Stromal cell of bone marrow (primary cell): ENCODE data around the gene AUTS2.

ENCODE experiments used
- DNase-seq: peaks from one replicate; pipeline ENCODE4 v3.0.0-alpha.2; 2012; ENCODE audit warnings: low read depth

Gene AUTS2

DNA sequence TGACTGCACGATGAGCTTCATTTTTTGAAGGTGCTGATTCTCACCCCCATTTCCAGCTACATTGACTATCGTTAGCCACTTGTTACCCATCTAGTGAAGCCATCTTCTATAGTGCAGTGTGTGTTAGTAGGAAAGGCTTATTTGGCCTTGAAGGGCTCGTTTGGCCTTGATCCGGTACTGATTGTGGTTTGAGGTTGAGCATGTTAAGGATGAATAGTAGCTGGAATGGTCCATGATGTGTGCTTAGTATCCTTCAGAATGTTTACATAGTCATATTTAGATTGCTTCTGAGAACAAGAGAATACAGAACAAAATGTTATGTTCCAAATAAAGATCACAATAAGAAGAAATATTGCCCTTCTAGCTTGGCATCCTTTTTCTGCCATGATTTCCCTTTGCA lies 591.5 kb downstream of the AUTS2 start:
- no peak for DNase-seq

DNA sequence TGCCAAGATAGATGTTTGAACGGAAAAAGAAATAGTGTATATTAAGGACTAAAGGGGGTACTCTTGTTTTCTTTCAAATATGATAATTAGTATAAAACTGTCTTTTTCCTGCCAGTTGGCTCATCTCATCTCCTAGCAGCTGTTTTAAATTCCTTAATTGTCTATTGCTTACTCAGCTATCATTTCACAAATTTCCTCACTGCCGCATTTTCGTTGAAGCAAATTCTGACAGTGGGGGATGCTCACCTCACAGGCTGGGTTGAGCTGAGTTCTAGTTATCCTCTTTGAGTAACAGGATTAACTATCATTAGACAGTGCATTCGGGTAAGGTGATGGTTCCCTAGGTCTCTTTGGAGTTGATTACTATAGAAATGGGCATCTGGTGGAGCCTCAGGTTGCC lies 592.0 kb downstream of the AUTS2 start:
- DNase-seq, result no peak

DNA sequence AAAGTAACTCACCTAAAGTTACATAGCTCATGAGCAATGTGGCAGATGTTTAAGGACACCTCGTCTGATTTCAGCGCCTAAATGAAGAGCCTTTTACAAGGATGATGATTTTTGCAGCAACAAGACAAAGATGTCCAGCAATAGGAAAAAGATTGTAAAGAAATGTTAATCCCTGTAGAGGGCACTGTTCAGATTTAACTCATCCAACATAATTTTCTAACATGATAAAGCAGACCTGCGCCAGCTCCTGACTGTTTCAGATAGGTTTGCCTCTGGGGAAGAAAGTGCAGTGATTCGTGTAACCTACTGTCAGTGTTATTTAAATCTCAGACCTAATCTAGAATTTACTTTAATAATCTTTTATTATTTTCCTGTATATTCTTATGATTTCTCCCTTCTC lies 595.2 kb downstream of the AUTS2 start:
- no peak for DNase-seq

DNA sequence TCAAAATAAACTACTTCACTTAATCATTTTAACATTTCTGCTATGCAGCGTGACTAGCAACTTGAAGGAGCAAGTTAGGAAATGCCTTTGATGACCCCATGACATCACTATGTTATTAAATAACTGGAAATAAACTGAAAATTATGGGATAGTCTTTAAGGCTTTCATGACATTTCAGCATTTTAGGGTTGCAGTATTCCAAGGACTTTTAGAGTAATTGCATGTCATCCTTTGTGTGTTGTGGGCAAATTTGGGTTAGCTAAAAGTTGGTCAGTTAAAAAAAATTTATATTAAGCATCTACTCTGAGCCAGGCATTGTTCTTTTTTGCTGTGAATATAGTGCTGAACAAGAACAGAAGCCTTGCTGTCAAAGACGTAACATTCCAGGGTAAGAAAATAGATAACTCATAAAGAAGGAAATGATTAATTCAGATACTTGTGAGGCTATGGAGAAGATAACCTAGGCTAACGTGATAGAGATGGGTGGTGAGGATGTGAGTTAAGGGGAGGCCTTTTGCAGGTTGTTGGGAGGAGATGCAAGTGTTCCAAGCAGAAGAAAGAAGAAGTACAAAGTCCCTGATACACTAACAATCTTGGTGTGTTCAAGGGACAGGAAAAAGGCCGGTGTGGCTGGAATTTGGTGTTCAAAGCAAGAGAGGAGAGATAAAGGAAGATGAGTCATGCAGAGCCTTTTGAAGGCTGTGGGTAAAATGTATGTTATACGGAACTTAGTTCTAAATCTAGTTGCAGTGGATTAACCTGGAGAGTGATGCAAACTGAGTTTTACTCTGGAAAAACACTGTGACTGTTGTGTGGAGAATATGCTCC lies 610.2 kb downstream of the AUTS2 start:
- no peak for DNase-seq

DNA sequence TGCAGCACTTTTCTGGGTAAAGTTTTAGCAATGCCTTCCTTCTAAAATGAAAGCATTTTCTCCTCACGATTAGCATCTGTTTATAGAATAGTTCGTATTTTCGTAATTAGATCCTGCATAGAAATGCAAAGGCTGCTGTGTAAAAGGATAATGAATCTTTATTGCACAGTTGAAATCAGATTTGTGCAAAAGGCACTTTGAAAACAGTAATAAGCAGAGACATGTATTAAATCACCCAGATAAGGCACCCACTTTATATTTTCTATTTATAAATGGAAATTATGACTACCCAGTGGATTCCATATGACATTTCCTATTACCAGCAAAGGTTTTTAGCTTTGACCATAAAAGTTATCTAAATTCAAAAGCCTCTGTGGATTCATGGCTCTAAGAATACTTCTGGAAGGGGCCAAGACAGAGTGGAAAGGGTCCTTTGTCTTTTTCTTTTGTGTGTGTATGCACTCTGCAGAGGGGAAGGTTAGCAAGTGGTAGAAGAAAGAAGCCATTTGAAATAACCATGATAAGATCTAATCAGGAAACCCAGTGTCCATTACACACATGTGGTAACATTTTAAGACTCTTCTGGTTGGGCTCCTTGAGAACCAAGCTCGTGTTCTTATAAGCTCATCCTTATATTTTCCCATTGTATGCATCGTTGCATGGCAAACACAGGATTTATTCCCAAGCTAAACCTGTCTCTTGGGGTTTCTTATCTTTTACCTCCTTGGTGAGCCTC lies 612.1 kb downstream of the AUTS2 start:
- DNase-seq, result no peak

DNA sequence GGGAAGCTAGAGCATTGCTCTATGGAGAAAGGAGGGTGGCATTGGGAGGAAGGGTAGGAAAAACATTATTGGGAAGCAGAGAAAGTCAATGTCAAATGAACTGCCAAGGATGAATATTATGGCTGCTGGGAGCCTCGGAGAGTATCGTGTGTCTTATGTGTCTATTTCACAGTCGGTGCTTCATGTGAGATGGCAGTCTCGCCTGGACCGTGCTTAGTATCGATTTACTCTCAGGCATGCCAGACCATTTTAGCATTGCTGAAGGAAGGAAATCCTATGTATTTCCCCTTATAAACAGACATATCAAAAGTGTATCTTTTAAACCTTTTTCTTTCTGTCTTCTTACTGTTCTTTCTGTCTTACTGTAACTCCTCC lies 612.6 kb downstream of the AUTS2 start:
- no peak for DNase-seq

DNA sequence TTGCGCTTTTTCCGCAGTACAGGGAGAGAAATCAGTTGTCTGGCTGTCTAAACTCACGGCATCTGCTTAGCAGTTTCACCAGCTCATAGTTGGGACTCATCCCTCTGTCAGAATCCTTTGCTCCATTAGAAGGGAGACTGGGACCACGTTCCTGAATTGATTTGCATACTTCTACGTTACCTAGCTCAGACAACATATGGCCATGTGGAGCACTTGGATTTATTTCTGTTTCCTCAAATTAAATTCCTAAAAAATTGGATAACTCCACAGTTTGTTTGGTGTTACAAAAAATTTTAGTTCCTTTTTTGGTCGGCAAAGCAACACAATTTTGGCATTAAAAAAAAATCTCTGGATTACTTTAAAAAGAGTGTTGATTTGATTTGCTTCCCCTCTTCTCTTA lies 614.0 kb downstream of the AUTS2 start:
- no peak for DNase-seq

DNA sequence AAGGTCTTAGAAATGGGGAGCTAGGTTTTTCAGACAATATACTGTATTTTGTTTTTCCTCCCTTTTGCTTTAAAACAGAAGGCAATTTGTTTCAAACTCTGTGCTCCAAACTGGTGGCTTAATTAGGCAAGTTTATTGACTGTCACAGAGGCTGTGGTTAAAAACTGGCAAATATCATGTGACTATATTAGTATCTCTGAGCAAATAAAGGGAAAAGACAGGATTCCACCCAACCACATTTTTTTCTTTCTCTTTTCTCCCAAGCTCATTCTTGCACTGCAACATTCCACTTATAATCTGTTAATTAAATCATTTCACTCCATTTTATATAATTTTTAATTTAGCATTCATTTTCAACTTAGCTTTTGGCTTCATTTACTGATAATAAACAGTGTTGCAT lies 615.8 kb downstream of the AUTS2 start:
- no peak for DNase-seq

DNA sequence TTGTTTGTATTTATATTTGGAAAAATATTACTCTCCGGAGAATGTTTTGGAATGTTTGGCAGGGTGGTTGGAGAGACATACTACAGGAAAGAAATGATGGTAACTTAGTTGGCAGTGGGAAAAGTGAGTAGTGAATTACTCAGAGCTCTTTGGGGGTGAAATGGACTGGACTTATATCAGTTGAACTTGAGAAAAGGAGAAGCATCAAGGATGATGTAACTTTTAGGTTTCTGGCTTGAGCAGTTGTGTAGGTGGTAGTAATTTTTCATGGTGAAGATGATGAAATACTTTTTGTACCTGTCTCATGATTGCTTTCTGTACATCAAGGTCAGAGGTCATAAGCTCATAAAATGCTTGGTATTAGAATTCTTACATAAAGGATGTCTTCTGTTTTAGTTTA lies 617.2 kb downstream of the AUTS2 start:
- DNase-seq, result peak; percentile 73

DNA sequence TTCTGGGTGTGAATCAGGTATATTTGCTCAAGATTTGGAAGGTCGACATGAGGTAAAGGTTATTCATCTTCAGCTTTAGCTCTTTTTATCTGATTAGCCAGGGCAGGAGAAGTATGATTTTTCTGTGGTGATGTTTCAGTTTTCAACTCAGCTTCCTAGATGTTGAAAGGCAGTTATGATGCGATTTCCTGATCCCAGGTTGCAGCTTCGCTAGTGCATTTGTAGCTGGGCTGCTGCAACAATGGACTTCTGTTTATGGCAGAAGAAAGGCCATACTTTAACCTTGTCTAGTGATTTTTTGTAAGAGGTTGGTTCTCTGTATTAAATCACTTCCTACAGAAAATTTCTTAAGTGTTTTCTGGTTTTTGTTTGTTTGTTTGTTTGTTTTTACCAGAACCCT lies 619.3 kb downstream of the AUTS2 start:
- DNase-seq, result no peak

DNA sequence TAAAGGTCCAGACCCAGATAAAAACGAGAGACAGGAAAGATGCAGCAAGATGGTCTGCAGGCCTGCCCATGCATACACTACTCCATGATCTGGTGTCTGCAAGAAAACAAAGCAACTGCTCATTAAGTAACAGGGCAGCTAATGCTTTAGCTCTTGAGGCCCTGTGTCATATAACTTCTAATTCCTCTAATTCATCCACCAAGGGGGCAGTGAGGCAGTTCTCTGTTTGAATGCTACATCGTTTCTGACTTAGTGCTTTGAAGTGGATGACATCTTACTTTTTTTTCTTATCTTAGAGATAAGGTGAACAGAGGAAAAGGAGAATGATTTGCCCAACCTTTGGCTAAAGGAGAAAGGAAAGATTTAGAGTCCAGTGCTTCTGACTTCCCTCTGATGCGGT lies 619.7 kb downstream of the AUTS2 start:
- no peak for DNase-seq

DNA sequence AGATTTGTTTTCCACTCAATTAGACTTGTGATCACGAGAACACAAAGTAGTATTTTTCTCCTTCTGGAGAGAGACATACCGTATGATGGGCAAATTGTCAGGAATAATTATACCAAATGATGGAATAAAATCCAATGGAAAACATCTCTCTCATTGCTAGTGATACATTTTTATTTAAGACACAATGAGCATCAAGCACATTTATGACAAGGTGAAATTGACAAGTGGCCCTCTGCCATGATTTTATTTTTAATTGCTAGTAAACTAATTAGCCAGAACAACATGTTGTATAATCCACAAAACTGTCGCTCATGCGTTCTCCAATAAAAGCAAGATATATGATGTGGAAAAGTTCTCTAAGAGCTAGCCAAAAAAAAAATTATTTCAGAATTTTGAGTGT lies 620.8 kb downstream of the AUTS2 start:
- DNase-seq, result no peak

DNA sequence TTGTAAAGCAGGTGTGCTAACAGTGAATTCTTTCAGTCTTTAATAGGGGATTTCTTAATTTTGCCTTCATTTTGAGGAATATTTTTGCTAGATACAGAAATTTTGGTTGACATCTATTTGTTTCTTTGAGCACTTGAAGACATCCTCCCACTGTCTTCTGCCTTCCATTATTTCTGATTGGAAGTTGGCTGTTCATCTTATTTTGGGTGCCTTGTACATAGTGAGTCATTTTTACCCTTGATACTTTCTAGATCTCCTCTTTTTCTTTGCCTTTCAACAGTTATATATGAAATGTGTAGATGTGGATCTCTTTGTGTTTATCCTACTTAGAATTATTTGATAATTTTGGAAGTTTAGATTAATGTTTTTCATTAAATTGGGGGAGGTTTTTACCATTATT lies 631.0 kb downstream of the AUTS2 start:
- DNase-seq, result no peak

DNA sequence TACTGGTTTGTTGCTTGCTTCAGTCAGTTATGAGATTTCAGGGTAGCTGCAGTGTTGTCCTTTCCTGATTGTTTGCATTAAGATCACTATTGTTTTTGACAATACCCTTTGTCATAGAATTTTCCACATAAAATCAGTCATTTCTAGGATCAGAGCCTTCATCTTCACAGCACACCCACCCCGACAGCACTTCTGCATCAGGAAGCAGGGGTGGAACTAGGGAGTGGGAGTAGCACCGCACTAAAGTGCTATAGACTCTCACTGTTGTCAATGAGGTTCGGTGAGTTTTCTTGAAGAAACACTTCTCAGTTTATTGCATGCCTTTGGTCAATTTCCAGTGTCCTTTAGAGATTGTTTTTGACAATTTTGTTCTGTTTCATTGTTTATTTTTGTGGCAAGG lies 632.5 kb downstream of the AUTS2 start:
- no peak for DNase-seq

DNA sequence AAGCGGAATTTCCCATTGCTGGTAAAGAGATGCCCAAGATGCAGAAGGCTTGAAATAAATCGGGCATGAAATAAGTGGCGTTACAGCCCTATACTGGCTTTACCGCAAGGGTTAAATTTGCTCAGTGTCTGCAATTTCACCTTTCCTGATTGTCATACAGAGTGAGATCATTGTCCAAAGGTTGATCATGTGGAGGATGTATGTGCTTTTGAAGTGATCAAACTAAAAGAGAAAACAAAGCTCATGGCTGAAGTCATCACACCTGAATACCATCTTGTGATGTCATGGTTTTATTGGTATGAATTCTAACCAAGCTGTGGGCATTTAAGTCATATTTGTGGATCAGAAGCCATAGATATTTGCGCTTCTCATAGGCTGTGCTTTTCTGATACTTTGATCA lies 635.5 kb downstream of the AUTS2 start:
- no peak for DNase-seq

DNA sequence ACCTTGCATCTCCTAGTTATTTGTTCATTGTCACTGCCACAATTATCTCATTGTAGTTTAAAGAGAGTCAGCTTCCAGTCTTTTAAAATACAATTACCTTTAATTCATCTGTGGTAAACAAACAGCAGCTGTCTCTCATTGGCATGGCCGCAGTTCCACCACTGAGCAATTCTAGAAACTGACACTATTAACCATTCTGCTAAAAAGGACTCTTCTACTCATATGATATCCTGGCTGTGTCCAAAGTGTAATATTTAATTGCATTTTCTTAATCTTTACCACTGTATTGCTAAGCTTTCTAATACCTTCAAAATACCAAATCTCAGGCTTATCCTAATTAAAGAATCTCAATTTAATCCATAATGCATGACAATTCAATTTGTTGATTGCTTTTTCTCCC lies 639.0 kb downstream of the AUTS2 start:
- DNase-seq, result no peak

DNA sequence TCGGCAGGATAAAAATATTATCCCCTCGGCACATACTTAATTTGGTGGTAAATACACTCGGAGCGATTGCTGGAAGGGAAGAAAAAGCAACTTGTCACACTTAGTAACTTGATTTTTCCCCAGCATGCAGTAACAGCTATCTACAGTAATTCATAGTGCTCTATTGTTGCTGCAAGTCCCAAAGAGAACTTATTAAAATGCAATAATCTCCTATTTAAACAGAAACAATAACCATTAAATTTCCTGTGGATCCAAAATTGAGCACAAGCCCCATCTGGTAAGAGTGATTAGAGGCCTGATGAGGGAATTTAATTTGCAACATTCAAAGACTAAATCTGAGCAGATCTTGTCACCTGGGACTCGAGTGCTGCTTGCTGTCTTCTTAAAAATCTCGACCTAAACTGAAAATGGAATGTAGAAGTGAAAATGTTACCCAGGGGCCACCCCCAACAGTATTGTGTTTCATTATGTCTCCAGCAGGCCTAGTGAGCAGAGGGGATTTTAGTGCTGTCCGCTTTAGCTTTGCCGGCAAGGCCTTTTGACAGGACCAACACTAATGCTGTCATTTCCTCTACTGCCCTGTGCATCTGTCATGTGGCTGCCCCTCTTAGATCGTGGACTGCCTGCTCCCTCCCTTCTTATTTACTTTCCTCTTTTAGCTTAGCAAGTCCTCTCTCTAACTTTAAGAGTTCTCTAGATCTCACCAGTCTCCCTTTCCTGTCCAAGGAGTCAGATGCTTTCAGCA lies 639.7 kb downstream of the AUTS2 start:
- DNase-seq, result no peak

DNA sequence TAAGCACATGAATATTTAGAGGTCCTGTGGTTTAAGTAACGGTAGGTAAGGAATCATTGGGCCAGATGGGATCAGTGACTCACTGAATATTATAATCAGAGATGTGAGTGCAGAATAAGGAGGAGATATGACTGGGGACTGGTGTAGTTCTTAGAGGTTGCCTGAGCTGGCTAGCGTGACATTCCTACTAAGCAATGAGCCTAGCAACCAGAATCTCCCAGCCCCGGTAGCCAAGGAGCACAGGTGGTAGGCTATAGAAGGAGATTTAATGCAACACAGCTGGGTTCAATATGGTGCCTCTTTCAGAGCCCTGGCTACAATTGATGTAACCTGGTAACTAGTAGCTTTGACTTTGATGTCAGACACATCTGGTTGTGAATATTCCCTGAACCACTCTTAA lies 641.6 kb downstream of the AUTS2 start:
- DNase-seq, result no peak

DNA sequence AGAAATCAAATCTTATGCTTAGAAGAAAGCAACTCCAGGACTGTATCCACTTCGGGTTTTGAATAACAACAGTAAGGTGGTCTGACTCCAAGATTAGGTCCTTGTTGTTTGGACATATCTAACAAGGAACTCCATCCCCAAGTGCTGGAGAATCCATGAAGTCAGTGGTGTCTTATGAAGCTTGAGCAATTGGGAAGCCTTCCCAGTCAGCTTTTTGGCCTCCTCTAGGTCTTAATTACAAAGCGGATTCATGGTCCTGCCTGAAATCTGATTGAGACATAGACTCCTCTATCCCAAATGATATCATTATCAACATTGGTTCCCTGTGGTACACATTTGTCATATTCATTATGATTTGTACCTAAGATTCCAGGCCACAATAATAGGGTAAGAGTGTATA lies 642.6 kb downstream of the AUTS2 start:
- no peak for DNase-seq

DNA sequence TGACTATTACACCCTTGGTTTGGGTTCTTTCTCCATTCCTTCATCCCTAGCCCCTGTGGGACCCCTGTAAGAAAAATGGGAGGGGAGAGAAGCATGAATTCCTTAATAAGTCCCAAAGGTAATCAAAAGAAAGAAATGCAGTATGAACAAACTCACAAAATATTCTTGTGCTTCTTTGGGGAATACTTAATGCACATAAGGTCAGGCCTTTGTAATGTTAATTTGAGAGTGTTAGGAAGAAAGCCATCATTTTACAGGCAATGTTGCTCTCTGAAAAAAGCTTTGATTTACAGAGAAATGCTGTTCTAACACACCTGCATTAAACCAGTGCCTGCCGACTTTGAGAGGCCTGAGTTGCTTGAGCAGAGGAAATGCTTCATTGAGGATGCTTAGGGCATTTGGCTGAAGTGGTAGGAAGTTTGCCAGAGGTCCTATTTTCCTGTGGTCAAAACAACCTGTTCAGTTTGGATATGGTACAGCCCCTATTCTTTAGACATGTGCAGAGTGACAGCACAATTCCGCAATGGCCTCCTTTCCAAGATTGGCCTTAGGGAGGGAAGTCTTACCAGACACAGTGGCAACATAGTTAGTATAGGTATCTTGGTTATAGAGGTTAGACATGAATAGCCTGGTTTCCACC lies 643.4 kb downstream of the AUTS2 start:
- DNase-seq, result no peak

DNA sequence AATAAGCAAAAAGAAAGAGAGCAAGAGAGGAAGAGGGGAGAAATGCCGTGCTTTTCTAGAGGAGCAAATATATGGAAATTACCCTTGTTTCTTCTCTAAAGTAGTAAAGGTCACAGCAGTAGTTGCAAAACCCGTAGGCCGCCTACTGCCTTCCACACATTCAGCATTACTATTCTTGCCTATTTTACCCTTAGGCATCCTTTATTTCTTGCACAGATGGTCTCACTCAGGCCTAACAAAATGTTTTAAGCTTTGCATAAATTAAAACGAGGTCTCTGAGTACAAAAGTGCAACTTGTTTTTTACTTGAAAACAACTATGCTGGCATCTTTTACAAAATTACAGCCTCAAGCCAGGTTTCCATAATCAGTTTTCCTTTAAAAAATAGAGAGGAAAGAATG lies 644.6 kb downstream of the AUTS2 start:
- DNase-seq, result no peak

DNA sequence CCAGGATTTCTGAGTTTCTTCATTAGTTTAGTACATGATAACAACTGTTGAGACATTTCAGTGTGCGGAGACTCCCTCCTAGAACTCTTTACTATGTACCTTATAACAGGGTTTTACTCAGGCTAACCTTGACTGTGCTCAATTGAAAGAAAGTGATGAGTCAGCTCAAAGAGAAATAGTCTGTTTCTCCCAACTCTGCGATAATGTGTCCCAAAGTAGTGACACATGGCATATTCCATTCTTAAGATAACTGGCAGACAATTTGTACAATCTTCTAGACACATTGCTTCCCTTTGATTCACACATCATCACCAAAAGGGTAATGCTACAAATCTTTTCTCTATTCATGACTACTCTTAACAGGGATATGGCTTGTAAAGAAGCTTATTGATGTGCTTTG lies 645.2 kb downstream of the AUTS2 start:
- DNase-seq, result no peak

DNA sequence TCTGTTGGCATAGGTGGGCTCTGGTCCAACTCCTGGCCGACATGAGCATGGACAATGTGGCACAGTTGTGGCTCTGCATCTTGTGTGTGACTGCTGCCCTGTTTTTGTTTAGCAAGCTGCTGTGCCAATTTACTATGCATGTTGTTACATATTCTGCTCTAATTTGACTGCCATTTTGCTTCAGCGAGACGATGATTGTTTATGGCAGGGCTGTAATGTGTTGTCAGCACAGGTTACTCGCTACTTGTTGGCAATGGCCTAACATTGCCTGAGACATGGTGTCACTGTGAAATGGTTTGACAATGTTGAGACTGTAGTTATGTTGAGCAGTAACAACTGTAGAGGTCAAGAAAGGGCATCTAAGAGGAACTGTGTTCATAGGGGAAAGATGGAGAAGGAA lies 659.6 kb downstream of the AUTS2 start:
- no peak for DNase-seq
